SKM-1 treated with dmso at 0.1 percent for 144 hours (cell line): ENCODE measurements around the gene MAP3K14.

Source experiments
- DNase-seq: peaks from one replicate; lab custom pipeline; 2025; ENCODE audit not compliant: unreplicated experiment; lab: John Stamatoyannopoulos, UW

Gene MAP3K14

GRCh38 chr17:45317111-45317928, 500 bp upstream of the MAP3K14 start:
- peak; percentile 99 for DNase-seq

GRCh38 chr17:45315648-45316433, 979 bp downstream of the MAP3K14 start:
- no peak for DNase-seq

- DNase-seq, result peak; percentile 6
These were observed 1.8 kb downstream of the MAP3K14 start for GRCh38 chr17:45314741-45315647.

GRCh38 chr17:45313996-45314740, 2.7 kb downstream of the MAP3K14 start:
- DNase-seq, result no peak

- DNase-seq, result no peak
These were observed 3.4 kb downstream of the MAP3K14 start for GRCh38 chr17:45313421-45313771.

- DNase-seq, result no peak
These were observed 4.1 kb downstream of the MAP3K14 start for GRCh38 chr17:45312477-45313420.

GRCh38 chr17:45311760-45312476, 4.9 kb downstream of the MAP3K14 start:
- no peak for DNase-seq

- DNase-seq, result no peak
These were observed 5.4 kb downstream of the MAP3K14 start for GRCh38 chr17:45311401-45311759.

- no peak for DNase-seq
These were observed 6.2 kb downstream of the MAP3K14 start for GRCh38 chr17:45310380-45311324.

- no peak for DNase-seq
These were observed 7.4 kb downstream of the MAP3K14 start for GRCh38 chr17:45309400-45309799.

GRCh38 chr17:45308840-45309239, 8.0 kb downstream of the MAP3K14 start:
- no peak for DNase-seq

- DNase-seq, result no peak
These were observed 8.8 kb downstream of the MAP3K14 start for GRCh38 chr17:45308016-45308365.

- DNase-seq, result peak; percentile 92
These were observed 9.4 kb downstream of the MAP3K14 start for GRCh38 chr17:45307290-45308015.

GRCh38 chr17:45306623-45307022, 10.2 kb downstream of the MAP3K14 start:
- DNase-seq, result no peak

GRCh38 chr17:45306094-45306493, 10.7 kb downstream of the MAP3K14 start:
- DNase-seq, result no peak

GRCh38 chr17:45305530-45306087, 11.2 kb downstream of the MAP3K14 start:
- no peak for DNase-seq

- no peak for DNase-seq
These were observed 14.1 kb downstream of the MAP3K14 start for GRCh38 chr17:45302649-45303173.
